Effector memory CD4-positive, alpha-beta T cell (primary cell): ENCODE data around the gene OR6C70.
"Not testable (repeated sequence)": the region's sequence is repeated elsewhere in the genome, so short reads cannot be mapped to it uniquely, and the experiment has no call there.

Experiments used
- DNase-seq, 3 donors: peaks; one replicate each; pipeline ENCODE4 v3.0.0-alpha.2; 2020
- H3K27ac ChIP-seq: 2 replicates; pipeline ENCODE4 v1.7.0; 2013; ENCODE audit warnings: mild to moderate bottlenecking, low read length, moderate library complexity; ENCODE audit not compliant: insufficient read depth, poor library complexity, severe bottlenecking
- H3K27me3 ChIP-seq: replicated peaks from 2 replicates; pipeline ENCODE4 v1.7.0; 2013; ENCODE audit warnings: mild to moderate bottlenecking, low read length; ENCODE audit not compliant: insufficient read depth, control insufficient read depth, poor library complexity, severe bottlenecking
- H3K36me3 ChIP-seq: 2 replicates; pipeline ENCODE4 v1.7.0; 2013; ENCODE audit warnings: mild to moderate bottlenecking, low read length, moderate library complexity; ENCODE audit not compliant: control insufficient read depth, insufficient read depth
- H3K4me1 ChIP-seq: 2 replicates; pipeline ENCODE4 v1.7.0; 2013; ENCODE audit warnings: low read length, mild to moderate bottlenecking; ENCODE audit not compliant: control insufficient read depth, insufficient read depth, poor library complexity, severe bottlenecking
- H3K4me3 ChIP-seq: 2 replicates; pipeline ENCODE4 v1.7.0; 2013; ENCODE audit warnings: low read length, low read depth, mild to moderate bottlenecking; ENCODE audit not compliant: insufficient read depth, poor library complexity, severe bottlenecking
- H3K9me3 ChIP-seq: 2 replicates; pipeline ENCODE4 v1.7.0; 2013; ENCODE audit warnings: mild to moderate bottlenecking, low read length, moderate library complexity; ENCODE audit not compliant: control insufficient read depth
- total RNA-seq, 3 donors: gene quantifications; one replicate each; lab custom pipeline; 2026; lab: John Stamatoyannopoulos, UW

The OR6C70 gene
- total RNA-seq: 0 reads per million in 3 donors

- Histone ChIP-seq H3K4me3 (no peak within 1 kb of the TSS), H3K9me3 (no peaks in the 10 kb centered on the region), H3K27me3 (no peaks in the 10 kb centered on the region), H3K27ac (no peak within 1 kb of the TSS), H3K36me3 (no peaks in the 10 kb centered on the region), H3K4me1 (no peaks in the 10 kb centered on the region)
- no peak for DNase-seq
These were observed at the start of gene OR6C70 for GRCh38 chr12:55470088-55470829. Gene OR6C70, minus strand, starts transcription at chr12:55470138. Its CDS starts 0 bp downstream, at chr12:55470138.

GRCh38 chr12:55516391-55516790 lies 46.5 kb upstream of the OR6C70 start:
- Histone ChIP-seq H3K36me3 (no peaks in the 10 kb centered on the region), H3K27me3 (no peaks in the 10 kb centered on the region), H3K4me3 (no peak overlapping the region), H3K9me3 (no peaks in the 10 kb centered on the region), H3K4me1 (no peaks in the 10 kb centered on the region), H3K27ac (no peak overlapping the region)
- no peak for DNase-seq

DNA sequence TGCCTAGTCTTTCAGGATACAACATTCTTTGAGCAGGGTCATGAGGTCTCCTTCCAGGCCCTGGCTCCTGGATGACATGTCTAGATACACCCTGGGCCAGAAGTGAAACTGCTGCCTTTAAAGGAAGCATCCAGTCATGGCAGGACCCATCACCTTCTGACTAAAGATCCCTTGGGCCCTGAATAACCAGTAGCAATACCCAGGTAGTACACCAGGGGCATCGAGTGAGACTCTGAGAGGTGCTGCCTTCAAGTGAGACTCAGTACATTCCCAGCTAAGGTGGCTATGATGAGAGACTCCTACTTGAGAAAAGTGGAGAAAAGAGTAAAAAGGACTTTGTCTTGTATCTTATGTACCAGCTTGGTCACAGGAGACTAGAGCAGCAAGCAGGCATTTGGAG lies 45.8 kb upstream of the OR6C70 start:
- Histone ChIP-seq H3K4me3 (no peak overlapping the region), H3K27ac (no peak overlapping the region), H3K27me3 (no peaks in the 10 kb centered on the region), H3K4me1 (no peaks in the 10 kb centered on the region), H3K9me3 (no peaks in the 10 kb centered on the region), H3K36me3 (no peaks in the 10 kb centered on the region)
- DNase-seq: no peak

- Histone ChIP-seq H3K9me3 (no peaks in the 10 kb centered on the region), H3K4me1 (no peaks in the 10 kb centered on the region), H3K27ac (no peak overlapping the region), H3K27me3 (no peaks in the 10 kb centered on the region), H3K4me3 (no peak overlapping the region), H3K36me3 (no peaks in the 10 kb centered on the region)
- no peak for DNase-seq
These were observed 31.7 kb upstream of the OR6C70 start for GRCh38 chr12:55501601-55502000.

DNA sequence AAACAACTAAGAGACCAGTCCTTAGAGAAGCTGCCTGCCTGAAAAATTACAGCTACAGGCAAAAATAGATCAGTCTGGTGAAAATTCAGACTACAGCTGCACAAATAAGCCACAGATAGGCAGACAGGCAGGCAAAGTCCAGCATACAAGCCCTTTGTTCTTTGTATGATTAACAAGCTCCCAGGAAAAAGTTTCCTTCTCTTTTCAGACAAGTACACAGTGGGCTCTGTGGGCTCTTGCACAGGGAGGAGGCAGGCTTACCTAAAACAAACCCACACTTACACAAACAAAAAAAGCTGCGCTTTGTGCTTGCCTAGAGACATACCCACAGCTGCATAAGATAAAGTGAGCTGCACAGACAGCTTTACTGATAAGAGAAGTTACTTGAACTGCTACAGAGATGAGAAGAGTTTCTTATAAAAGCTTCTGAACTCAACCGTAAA lies 29.9 kb upstream of the OR6C70 start:
- Histone ChIP-seq H3K4me3 (no peak overlapping the region), H3K27me3 (no peaks in the 10 kb centered on the region), H3K27ac (no peak overlapping the region), H3K9me3 (no peaks in the 10 kb centered on the region), H3K36me3 (no peaks in the 10 kb centered on the region), H3K4me1 (no peaks in the 10 kb centered on the region)
- DNase-seq: no peak

DNA sequence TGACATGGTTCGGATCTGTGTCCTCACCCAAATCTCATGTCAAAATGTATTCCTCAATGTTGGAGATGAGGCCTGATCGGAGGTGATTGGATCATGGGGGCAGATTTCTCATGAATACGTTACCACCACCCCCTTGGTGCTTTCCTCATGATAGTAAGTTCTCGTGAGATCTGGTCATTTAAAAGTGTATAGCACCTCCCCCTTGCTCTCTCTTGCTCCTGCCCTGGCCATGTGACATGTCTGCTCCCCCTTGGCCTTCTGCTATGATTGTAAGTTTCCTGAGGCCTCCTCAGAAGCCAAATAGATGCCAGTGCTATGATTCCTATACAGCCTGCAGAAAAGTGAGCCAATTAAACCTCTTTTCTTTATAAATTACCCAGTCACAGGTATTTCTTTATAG lies 29.3 kb upstream of the OR6C70 start:
- Histone ChIP-seq H3K27ac (no peak overlapping the region), H3K4me1 (no peaks in the 10 kb centered on the region), H3K36me3 (no peaks in the 10 kb centered on the region), H3K4me3 (no peak overlapping the region), H3K27me3 (no peaks in the 10 kb centered on the region), H3K9me3 (no peaks in the 10 kb centered on the region)
- no peak for DNase-seq

GRCh38 chr12:55495490-55495889 lies 25.6 kb upstream of the OR6C70 start:
- no peak overlapping the region for H3K4me3 ChIP-seq
- no peak for DNase-seq
- no peaks in the 10 kb centered on the region for H3K27me3 ChIP-seq
- H3K4me1 ChIP-seq: no peaks in the 10 kb centered on the region
- no peaks in the 10 kb centered on the region for H3K9me3 ChIP-seq
- H3K36me3 ChIP-seq: no peaks in the 10 kb centered on the region
- no peak overlapping the region for H3K27ac ChIP-seq

GRCh38 chr12:55492078-55492477 lies 22.1 kb upstream of the OR6C70 start, which contains the start of gene OR6C68:
Gene OR6C68, plus strand, starts transcription at chr12:55492378. Its CDS starts 0 bp downstream, at chr12:55492378.
- no peak for DNase-seq

GRCh38 chr12:55484284-55484683 lies 14.3 kb upstream of the OR6C70 start:
- H3K4me1 ChIP-seq, H3K4me3 ChIP-seq, H3K36me3 ChIP-seq, DNase-seq, H3K9me3 ChIP-seq, H3K27ac ChIP-seq, H3K27me3 ChIP-seq: not testable (repeated sequence)

More at GRCh38 chr12:55492078-55492477, 22.1 kb upstream of the OR6C70 start, which contains the start of gene OR6C68:
- Histone ChIP-seq H3K27ac (no peak within 1 kb of the TSS), H3K4me3 (no peak within 1 kb of the TSS), H3K36me3 (no peaks in the 10 kb centered on the region), H3K27me3 (no peaks in the 10 kb centered on the region), H3K4me1 (no peaks in the 10 kb centered on the region), H3K9me3 (no peaks in the 10 kb centered on the region)

DNA sequence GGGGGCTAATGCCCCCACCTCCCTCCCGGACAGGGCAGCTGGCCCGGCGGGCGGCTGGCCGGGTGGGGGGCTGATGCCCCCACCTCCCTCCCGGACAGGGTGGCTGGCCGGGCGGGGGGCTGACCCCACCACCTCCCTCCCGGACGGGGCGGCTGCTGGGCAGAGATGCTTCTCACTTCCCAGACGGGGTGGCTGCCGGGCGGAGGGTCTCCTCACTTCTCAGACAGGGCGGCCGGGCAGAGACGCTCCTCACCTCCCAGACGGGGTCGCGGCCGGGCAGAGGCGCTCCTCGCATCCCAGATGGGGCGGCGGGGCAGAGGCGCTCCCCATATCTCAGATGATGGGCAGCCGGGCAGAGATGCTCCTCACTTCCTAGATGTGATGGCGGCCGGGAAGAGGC lies 9.2 kb upstream of the OR6C70 start:
- not testable (repeated sequence) for H3K27ac ChIP-seq, H3K4me1 ChIP-seq, H3K36me3 ChIP-seq, DNase-seq, H3K4me3 ChIP-seq, H3K27me3 ChIP-seq, H3K9me3 ChIP-seq
